ENCODE results near the gene LRFN4.

The LRFN4 gene

DNA sequence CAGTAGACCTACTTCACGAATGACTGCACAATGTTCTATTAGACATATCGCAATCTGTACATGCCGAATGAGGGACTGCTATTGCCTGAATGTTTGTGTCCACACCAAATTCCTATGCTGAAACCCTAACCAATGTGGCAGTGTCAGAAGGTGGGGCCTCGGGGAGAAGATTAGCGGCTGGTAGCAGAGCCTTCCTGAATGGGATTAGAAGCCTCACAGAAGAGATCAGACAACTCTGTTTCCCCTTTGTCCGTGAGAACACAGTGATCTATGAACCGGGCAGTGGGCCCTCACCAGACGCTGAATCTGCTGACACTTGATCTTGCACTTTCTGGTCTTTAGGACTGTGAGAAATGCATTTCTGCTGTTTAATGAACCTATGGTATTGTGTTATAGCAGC, 33.1 kb downstream of the LRFN4 start:
- no peak for DNase-seq (ENCODE audit: low read depth in 2 of 2)

DNA sequence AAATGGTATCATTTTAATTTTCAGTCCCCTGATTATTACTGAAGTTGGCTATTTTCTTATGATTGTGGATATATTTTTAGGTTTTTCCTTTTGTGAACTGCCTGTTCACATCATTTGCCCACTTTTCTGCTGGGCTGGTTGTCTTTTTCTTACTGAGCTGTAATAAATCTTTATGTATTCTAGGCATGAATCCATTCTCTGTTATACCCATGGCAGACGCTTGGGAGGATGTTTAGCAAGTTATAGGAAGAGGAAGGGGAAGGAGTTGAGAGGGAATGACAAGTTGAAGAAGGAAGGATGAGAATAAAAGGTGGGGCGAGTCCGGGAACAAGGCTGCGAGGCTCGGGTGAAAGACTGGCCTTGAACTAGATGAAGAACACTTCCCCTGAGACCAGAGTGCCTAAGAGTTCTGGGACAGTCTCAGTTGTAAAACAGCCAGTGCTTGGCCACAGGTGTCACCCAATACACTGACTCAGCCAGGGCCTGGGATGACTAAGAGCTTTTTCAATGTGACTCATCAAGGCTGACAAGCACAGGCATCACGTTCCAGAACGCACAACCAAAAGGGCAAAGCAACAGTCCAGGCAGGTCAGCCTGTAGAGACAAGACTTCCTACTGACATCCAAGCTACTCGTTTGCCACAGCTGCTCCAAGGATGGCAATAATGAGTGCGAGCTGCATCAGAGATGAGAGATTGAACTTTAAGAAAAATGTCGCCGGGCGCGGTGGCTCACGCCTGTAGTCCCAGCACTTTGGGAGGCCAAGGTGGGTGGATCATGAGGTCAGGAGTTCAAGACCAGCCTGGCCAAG, 35.2 kb downstream of the LRFN4 start:
- no peak for DNase-seq (ENCODE audit: low read depth in 2 of 2)

DNA sequence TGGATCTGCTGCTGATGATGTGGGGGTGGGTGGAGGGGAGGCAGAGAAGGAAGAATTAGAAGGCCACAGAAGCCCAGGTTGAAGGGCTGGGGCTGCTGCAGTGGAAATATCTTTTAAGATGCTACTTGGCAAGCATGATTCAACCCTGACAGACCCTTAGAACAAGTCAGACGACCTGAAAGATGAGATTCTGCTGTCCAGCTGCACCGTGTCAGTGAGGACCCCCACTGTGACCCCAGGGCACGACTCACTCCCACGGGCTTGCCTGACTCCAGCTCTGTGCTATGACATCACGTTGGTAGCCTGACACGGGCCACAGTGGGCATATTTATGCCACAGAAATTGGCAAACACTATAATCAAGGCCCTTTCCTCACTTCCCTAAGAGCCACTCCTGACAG, 36.0 kb downstream of the LRFN4 start:
- no peak for DNase-seq (ENCODE audit: low read depth in 2 of 2)

DNA sequence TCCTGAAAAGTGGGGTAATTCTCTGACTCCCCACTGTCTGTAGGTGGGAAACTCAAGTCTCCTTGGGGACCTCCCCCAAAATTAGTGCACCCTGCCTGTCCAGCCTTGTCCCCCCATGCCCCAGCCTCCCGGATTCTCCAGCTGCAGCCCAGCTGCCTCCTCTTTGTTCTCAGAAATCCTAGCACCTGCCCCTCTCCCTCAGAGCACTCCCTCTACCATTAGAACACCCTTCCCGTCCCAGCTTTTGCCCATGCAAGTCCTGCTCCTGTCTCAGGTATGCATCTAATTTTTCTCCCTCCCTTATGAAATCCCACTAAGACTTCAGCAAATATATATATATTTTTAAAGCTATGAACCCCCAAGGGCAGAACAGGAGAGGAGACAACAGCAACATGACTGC, 37.3 kb downstream of the LRFN4 start:
- no peak for DNase-seq (ENCODE audit: low read depth in 2 of 2)

GRCh38 chr11:66901964-66902390, 45.1 kb downstream of the LRFN4 start:
- DNase-seq (ENCODE audit: low read depth in 2 of 2), result no peak

DNA sequence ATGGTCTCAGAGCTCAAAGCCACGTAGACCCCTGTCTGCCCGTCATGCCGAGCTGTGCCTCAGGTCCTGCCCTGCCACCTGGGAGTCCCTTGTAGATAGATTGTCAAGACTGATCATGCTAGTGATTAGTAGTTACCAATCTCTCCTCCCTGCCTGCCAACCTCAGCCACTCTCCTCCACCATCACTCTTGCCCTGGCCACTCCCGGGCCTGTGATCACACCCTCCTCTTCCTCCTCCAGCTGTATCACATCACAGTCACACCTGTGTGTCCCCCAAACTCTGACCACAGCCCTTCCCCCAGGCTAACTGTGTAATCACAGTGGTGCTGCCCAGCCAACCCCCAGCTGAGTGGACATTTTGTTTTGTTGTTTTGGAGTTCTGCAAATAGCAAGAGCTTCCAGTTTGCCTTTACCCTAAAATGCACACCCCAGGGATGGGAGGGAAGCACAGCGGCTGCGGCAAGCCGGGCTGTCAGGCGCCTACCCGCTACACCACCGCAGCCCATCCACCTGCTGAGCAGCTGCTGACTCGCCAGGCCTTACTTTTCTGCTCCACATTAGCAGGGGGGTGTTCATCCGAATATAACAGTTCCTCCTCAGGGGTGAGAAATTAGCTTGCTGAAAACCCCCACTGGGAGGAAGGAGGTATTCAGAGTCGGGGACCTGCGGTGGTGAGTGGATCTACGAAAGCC, 45.8 kb downstream of the LRFN4 start:
- DNase-seq (ENCODE audit: low read depth in 2 of 2), result no peak

DNA sequence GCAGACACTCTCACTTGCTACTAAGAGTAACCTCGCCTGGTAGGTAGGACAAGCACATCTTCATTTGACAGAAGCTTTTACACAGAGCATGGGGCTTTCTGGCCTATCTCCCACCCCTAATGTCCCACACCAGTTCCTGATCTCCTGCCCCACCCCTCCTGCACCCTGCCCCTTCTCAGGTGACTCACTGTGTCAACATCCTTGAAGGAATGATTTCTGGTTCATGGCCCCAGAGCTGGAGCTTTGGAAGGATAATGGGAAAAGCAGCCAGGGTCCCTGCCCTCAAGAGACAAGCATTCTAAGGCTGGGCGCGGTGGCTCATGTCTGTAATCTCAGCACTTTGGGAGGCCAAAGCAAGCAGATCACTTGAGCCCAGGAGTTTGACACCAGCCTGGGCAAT, 47.2 kb downstream of the LRFN4 start:
- no peak for DNase-seq (ENCODE audit: low read depth in 2 of 2)

GRCh38 chr11:66904561-66904960, 47.7 kb downstream of the LRFN4 start:
- no peak for DNase-seq (ENCODE audit: low read depth in 2 of 2)

DNA sequence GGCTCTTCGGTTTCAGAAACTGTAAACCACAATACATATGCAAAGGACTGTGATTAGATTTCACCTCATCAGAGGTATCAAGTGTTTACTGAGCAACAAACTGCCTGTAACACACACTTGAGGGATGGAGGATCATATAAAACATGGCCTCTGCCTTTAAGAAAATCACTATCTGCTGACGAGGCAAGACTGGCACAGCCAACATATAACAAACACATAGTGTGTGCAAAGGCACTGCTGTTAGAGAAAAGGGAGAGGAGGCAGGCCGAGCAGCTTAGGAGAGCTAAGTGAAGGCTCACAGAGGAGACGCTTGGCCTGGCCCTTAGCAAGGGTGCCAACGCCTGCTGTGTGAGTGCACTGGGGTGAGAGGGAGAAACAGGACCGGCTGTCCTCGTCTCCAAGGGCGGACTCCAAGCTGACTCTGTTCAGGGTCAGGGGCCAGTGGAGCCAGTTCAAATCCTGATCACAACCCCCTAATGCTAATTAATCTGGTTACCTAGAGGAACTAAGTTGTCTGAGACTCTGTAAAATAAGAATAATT, 48.2 kb downstream of the LRFN4 start:
- DNase-seq (ENCODE audit: low read depth in 2 of 2), result no peak

DNA sequence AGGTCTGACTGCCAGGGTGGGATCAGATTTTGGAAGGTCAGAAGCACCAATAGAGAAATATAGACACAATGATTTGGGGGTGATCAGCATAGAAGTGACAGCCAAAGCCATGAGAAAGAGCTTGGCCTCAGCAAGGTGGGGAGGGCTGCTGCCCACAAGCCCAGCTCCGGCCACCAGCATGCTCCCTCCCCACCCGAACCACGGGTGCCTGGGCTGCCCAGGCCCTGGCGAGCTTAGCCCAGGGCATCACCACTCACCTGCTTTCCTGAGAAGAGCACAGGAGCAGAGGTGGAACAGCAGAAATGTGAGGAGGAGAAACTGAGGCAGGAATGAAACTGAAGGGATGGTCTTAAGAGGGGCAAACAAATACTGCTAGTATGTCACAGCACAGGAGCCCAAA, 48.8 kb downstream of the LRFN4 start:
- no peak for DNase-seq (ENCODE audit: low read depth in 2 of 2)

DNA sequence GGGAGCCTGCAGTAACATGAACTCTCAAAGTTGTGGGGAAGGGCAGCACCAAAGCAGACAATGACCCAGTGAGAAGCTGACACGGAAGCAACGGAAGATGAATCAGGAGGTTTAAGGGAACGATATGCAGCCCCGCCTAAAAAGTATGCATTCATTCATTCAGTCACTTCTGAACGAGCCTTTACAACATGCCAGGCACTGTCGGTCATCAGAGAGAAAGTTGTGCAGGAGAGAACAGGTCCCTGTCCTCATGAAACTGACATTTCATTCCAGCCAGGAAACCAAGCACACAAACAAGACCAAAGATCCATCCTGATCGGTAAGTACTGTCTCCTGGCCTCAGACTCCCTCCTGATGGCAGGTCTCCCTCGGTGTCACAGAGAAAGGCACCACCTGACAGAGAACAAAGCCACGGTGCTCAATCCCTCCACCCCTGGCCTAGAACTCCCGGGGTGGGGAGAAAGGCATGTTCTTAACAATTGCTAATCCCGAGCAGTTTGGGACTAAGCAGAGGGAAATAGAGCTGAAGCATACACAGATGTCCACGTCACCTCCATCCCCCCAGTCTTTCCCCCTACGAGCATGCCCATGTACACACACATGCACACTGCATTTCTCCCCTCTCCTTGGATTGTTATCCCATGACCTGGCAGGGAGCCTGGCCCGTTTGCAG, 49.3 kb downstream of the LRFN4 start:
- DNase-seq (ENCODE audit: low read depth in 2 of 2), result no peak

DNA sequence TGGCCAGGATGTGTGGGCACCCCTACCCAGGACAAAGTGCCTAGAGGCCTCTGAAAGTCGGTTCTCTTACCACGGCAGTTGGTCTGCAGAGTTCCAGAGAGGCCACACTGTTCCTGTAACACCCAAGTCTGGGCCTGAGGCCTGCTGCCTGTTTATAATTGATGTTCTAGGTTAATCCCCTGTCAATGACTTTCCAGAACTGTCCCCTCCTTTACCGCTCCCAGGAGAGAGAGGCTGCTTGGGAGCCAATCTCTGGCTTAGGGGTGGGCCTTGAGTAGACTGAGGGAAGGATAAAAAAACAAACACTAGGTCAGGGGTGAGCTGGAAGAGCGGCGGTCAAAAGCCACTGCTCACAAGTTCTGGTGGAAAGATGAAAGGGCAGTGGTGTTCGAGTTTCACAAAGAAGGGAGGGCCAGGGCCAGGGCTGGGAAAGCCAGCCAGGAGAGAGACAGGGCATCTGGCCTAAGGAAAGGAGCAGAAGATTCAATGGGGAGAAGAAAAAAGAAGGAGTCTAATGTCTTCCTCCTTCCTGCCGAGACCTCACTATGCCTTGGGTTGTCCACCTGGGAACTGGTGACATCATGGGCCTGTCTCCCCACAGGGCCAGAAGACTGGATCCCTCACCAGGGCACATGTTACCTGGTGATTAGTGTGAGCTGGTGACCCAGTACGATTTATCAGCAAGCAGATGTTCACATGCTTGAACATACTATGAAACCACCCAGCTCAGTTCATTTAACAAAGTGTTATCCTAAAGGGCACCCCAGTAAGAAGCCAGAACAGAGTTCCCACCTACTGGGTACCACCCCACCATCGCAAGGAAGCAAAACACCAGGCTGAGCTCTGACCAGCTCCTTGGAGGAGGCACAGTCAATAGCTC, 51.1 kb downstream of the LRFN4 start:
- DNase-seq (ENCODE audit: low read depth in 2 of 2), result no peak

- DNase-seq (ENCODE audit: low read depth in 2 of 2), result no peak
Measured at GRCh38 chr11:66909181-66909580, 52.3 kb downstream of the LRFN4 start.

DNA sequence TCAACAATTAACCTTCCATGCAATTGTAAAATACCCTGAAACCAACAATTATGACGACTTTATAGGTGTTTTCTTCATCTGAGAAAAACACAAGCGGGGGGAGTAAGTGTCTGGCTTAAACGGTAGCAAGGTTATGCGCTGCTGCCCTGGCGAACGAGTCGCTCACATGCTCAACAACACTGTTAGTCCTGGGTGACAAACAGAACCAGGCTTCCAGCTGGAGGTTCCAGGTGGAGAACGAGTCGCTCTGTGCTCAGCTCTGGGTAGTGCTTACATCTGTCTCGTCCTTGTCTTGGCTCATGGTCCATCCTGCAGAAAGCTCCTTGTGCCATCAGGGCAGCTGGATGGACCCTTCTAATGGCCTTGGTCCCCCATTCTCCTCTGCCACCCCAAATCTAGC, 53.2 kb downstream of the LRFN4 start:
- no peak for DNase-seq (ENCODE audit: low read depth in 2 of 2)

Data from stimulated activated CD8-positive, alpha-beta memory T cell treated with anti-CD3 and anti-CD28 coated beads, Interleukin-2, amount 100 ng/mL, for 1 hour (primary cell).